Stimulated activated CD4-positive, alpha-beta T cell treated with anti-CD3 and anti-CD28 coated beads, TNF-alpha, amount 100 ng/mL, for 48 hours (primary cell): Measurements from ENCODE around the gene SNAPC4.

Experiments
- DNase-seq, 3 donors: peaks; one replicate each; pipeline ENCODE4 v3.0.0-alpha.2; 2020; ENCODE audit warnings: low read depth in 3 of 3

The SNAPC4 gene

DNA sequence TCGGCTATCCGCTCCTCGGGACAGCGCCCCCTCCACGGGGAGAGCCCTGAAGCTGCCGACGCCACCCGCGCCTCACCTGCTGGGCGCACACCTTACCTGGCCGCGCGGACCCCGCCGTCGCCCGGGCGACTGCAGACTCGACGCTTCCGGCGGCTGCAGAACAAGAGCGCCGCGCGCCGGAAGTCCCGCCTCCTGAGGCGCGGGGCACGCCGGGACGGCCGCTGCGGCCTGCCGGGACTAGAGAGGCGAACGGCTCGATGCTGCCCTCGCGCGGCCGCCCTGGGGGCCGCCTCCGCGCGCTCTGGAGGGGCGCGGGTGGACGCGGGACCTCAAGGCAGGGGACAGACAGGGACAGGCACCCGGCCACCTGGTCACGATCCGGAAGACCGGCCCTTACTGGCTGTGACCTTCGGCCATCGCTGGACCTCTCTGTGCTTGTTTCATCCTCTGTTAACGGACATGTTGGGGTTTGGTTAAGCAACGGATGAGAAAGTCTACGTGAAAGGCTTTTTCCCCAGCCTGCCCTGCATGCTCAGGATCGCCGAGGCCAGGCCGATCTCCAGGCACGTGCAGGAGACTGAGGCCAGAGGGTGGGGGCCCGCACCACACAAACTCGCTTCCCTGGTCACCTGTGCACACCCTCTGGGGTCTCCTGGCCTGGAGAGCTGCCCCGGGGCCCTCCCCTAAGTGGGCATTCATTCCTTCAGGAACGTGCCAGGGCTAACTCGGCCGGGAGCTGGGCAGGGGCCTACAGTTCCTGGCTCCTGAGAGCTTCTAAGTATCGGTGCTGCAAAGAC is at the start of gene SNAPC4:
Gene SNAPC4, minus strand, starts transcription at position 133 of the 797 bp plus-strand sequence. CDS start 1,742 bp downstream, outside the sequence.
- DNase-seq = peak; percentile 75 to 80 (median 75)

GRCh38 chr9:136448655-136449054 is 48.7 kb upstream of the SNAPC4 start:
- DNase-seq = no peak

- no peak for DNase-seq
Observed at GRCh38 chr9:136447173-136447778, 47.3 kb upstream of the SNAPC4 start.

- DNase-seq = no peak
Observed at GRCh38 chr9:136445799-136446198, 45.8 kb upstream of the SNAPC4 start.

GRCh38 chr9:136444102-136444501 is 44.1 kb upstream of the SNAPC4 start:
- DNase-seq = no peak

DNA sequence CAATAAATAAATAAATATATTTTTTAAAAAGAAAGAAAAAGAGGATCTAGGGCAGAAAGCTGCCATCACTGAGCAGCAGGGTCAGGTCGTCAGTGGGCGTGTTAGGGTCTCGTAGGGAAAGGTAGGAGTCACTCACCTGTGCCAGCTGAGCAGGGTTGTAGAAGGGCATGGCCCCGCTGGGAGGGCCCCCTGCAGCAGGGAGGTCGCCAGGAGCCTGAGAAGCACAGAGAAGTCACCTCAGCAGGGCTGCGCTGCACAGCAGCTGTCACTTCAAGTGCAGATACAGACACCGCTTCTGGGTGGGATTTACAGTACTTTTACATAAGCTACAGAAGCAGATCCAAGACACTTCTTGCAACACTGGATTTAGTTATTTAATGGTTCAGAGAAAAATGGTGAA is 43.7 kb upstream of the SNAPC4 start:
- DNase-seq = no peak

- no peak for DNase-seq
Observed at GRCh38 chr9:136443087-136443486, 43.1 kb upstream of the SNAPC4 start.

GRCh38 chr9:136442265-136442664 is 42.3 kb upstream of the SNAPC4 start:
- DNase-seq = no peak

DNA sequence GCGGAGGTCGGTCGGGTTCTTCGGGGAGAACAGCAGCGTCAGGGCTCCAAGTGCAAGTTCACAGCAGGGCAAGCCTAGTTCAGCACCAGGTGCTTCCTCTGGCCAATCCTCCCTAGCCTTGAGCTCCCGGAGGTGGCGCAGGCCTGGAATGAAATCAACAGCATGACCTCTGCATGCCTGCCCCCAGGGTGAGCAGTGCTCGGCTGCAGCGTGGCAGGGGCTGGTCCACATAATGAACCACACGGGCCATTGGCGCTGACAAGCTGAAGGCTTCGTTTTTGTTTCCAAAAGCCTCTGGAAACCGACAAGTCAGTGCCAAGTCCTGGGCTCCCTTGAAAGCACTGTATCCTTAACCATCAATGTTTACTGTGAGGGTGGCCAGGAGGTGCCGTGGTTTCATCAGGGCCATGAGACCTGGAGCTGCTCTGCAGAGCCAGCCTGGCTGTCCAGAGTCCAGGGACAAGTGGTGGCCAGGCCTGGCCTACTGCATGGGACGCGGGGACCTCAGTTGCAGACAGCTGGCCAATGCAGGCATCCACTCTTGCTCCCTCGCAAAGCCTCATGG is 41.8 kb upstream of the SNAPC4 start:
- no peak for DNase-seq

GRCh38 chr9:136441191-136441680 is 41.3 kb upstream of the SNAPC4 start:
- DNase-seq = no peak

GRCh38 chr9:136439481-136440408 is 39.8 kb upstream of the SNAPC4 start, which contains the start of gene INPP5E:
TSS of gene INPP5E (minus strand) at chr9:136439845. CDS start at chr9:136439419, 426 bp downstream.
- DNase-seq = peak; percentile 54 to 81 (median 71)

GRCh38 chr9:136438548-136439480 is 38.8 kb upstream of the SNAPC4 start:
- peak; percentile 22 to 43 (median 34) for DNase-seq

- no peak for DNase-seq
Observed at GRCh38 chr9:136437839-136438547, 38.0 kb upstream of the SNAPC4 start.

- DNase-seq = no peak
Observed at GRCh38 chr9:136437430-136437829, 37.5 kb upstream of the SNAPC4 start.

- DNase-seq = no peak
Observed at GRCh38 chr9:136436055-136436634, 36.2 kb upstream of the SNAPC4 start.

DNA sequence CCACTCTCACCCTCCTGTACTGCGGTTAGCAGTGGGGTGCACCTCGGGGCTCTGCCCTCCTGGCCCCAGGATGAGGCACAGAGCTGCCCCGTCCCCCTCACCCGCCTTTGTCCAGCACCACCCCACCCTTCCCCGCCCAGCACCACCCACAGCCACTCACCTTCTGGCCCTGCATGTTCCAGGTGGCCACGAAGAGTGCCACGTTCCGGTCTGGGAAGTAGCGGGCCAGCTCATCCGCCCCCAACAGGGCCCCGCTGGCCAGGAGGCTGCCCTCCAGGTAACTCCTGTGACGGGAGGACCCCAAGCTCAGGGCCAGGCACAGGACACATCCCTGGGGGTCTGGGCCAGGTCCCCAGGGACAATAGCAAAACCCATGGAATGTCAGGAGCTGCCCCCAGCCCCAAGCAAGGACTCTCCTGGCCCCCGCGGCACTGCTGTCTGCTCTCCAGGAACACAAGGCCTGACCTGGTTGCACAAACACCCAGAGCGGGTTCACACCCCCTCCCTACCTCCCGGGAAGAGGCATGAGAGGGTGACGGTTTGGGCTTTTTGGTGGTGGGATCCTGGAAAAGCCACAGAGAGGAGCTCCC is 34.7 kb upstream of the SNAPC4 start:
- DNase-seq = no peak

DNA sequence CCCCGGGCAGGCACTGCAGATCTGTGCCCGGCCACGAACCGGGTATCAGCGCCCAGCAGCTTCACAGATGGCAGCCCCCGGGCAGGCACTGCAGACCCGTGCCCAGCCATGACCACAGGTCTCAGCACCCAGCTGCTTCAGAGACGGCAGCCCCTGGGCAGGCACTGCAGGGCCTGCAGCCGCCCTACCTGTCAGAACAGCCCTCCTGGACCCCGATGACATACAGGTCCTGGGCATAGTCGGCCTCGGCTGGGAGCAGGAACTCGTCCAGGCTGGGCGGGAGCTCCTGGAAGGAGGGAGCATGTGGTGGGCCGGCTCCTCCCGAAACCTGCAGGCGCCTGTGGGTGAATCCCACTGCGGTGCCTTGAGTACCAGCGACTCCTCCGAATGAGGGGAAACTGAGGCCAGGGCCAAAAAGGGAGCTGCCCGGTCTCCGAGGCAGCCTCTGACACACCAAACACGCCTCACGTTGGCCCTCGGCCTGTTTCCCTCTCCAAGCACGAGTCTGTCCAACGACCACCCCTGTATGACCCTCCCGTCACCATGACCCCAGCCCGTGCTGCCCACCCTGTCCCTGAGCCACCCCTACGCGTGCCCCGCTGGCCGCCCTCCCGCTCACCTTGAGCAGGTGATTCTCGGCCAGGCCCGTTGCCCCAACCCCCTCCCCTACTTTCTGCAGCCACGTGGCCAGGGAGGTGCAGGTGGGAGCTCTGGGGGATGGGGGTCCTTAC is 34.0 kb upstream of the SNAPC4 start:
- DNase-seq = no peak

DNA sequence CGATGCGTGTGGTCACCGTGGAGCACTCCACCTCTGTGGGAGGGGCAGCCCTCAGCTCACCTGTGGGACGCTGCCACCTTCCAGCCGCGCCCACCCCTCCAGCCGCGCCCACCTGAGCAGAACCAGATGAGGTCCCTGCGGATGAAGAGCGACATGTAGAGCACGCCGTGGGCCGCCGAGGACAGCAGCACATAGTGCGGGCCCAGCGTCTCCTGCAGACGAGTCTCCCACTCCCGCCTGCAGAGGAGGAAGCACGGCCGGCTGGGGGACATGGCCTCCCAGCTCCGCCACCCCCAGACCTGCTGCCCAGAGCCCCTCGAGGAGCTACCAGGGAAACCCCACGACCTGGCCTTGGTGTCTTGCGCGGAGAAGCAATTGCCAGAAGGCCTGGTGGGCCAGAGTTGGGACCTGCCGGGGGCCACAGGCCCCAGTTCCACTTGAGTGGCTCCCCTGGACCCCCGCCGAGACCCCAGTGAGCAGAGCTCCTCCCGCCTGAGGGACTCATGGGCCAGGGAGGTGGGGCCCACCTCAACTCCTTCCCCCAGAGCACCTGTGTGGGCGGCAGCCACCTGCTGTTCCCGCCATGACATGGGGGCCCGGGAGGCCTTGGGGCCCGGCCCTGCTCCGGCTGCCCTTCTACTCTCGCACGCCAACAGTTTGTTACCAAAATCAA is 33.2 kb upstream of the SNAPC4 start:
- DNase-seq = no peak
